Activated CD8-positive, alpha-beta memory T cell treated with anti-CD3 and anti-CD28 coated beads for 4 hours (primary cell): ENCODE data around the gene TMPRSS2.

Source experiments
- DNase-seq, 2 donors: peaks; one replicate each; pipeline ENCODE4 v3.0.0-alpha.2; 2020; ENCODE audit warnings: low read depth in 2 of 2

The TMPRSS2 gene

GRCh38 chr21:41507521-41508414, at the start of gene TMPRSS2:
TSS of gene TMPRSS2 (minus strand) at chr21:41508158. CDS start at chr21:41498133, 10,025 bp downstream.
- DNase-seq, result no peak

- no peak for DNase-seq
Measured at GRCh38 chr21:41555057-41555456, 47.1 kb upstream of the TMPRSS2 start.

GRCh38 chr21:41552254-41552653, 44.3 kb upstream of the TMPRSS2 start:
- no peak for DNase-seq

- no peak for DNase-seq
Measured at GRCh38 chr21:41548781-41549180, 40.8 kb upstream of the TMPRSS2 start.

- no peak for DNase-seq
Measured at GRCh38 chr21:41547111-41547510, 39.2 kb upstream of the TMPRSS2 start.

GRCh38 chr21:41545500-41546359, 37.8 kb upstream of the TMPRSS2 start:
- no peak for DNase-seq

- DNase-seq, result no peak
Measured at GRCh38 chr21:41542727-41543126, 34.8 kb upstream of the TMPRSS2 start.

GRCh38 chr21:41537356-41537755, 29.4 kb upstream of the TMPRSS2 start:
- no peak for DNase-seq

- DNase-seq, result no peak
Measured at GRCh38 chr21:41536827-41537103, 28.8 kb upstream of the TMPRSS2 start.

GRCh38 chr21:41536076-41536826, 28.3 kb upstream of the TMPRSS2 start:
- no peak for DNase-seq

GRCh38 chr21:41530366-41530765, 22.4 kb upstream of the TMPRSS2 start:
- no peak for DNase-seq

GRCh38 chr21:41529769-41530168, 21.8 kb upstream of the TMPRSS2 start:
- DNase-seq, result no peak

GRCh38 chr21:41526478-41527087, 18.6 kb upstream of the TMPRSS2 start:
- DNase-seq, result no peak

GRCh38 chr21:41523175-41523574, 15.2 kb upstream of the TMPRSS2 start:
- no peak for DNase-seq

GRCh38 chr21:41521489-41522027, 13.6 kb upstream of the TMPRSS2 start:
- no peak for DNase-seq

- DNase-seq, result no peak
Measured at GRCh38 chr21:41520560-41521442, 12.8 kb upstream of the TMPRSS2 start.

GRCh38 chr21:41519806-41520559, 12.0 kb upstream of the TMPRSS2 start:
- no peak for DNase-seq

GRCh38 chr21:41518757-41519156, 10.8 kb upstream of the TMPRSS2 start:
- no peak for DNase-seq

- no peak for DNase-seq
Measured at GRCh38 chr21:41511858-41512257, 3.9 kb upstream of the TMPRSS2 start.

- DNase-seq, result no peak
Measured at GRCh38 chr21:41510500-41510899, 2.5 kb upstream of the TMPRSS2 start.
